GM23338 (cell line): Measurements from ENCODE around the gene ATP9A. TPM values are rescaled to one million over a fixed set of nuclear protein-coding genes. Genes with fewer than 3 reads are reported as not detected.

Source experiments
- ATAC-seq: fragments of 200-7000 bp; cut with Tn5 transposase; 3 replicates; pipeline ENCODE4 v1.9.1; 2020
- DNase-seq: peaks from one replicate; pipeline ENCODE4 v3.0.0-alpha.2; 2015; ENCODE audit warnings: low spot score
- H2AFZ ChIP-seq: fragments of 200-600 bp; sonication (generic); 2 replicates; pipeline ENCODE4 v1.8.0; 2016; ENCODE audit warnings: antibody characterized with exemption, mild to moderate bottlenecking, moderate library complexity
- H3F3A ChIP-seq: fragments of 200-600 bp; sonication (generic); replicated peaks from 2 replicates; pipeline ENCODE4 v1.8.0; 2017; ENCODE audit warnings: antibody characterized with exemption, mixed run types, low read depth
- H3K27ac ChIP-seq: fragments of 200-600 bp; sonication (generic); 2 replicates; pipeline ENCODE4 v1.6.1; 2016; ENCODE audit warnings: low read depth
- H3K27me3 ChIP-seq: fragments of 200-600 bp; sonication (generic); 2 replicates; pipeline ENCODE4 v1.8.0; 2016; ENCODE audit warnings: mild to moderate bottlenecking, mixed run types, moderate library complexity; ENCODE audit not compliant: insufficient read depth
- H3K36me3 ChIP-seq: fragments of 200-600 bp; sonication (generic); 2 replicates; pipeline ENCODE4 v1.8.0; 2016; ENCODE audit warnings: mild to moderate bottlenecking; ENCODE audit not compliant: insufficient read depth
- H3K4me1 ChIP-seq: fragments of 200-600 bp; sonication (generic); 2 replicates; pipeline ENCODE4 v1.8.0; 2016; ENCODE audit warnings: mild to moderate bottlenecking, moderate library complexity; ENCODE audit not compliant: insufficient read depth
- H3K4me2 ChIP-seq: fragments of 200-600 bp; sonication (generic); 2 replicates; pipeline ENCODE4 v1.7.1; 2017; ENCODE audit warnings: mixed run types
- H3K4me3 ChIP-seq: fragments of 200-600 bp; sonication (generic); 2 replicates; pipeline ENCODE4 v1.6.1; 2016; ENCODE audit warnings: mixed run types
- H3K79me2 ChIP-seq: fragments of 200-600 bp; sonication (generic); replicated peaks from 2 replicates; pipeline ENCODE4 v1.8.0; 2017; ENCODE audit warnings: mild to moderate bottlenecking; ENCODE audit not compliant: insufficient read depth
- H3K9me2 ChIP-seq: fragments of 200-600 bp; sonication (generic); 2 replicates; pipeline ENCODE4 v1.8.0; 2017; ENCODE audit not compliant: insufficient read depth
- H4K20me1 ChIP-seq: fragments of 200-600 bp; sonication (generic); replicated peaks from 2 replicates; pipeline ENCODE4 v1.8.0; 2017; ENCODE audit warnings: mild to moderate bottlenecking; ENCODE audit not compliant: insufficient read depth
- H3K27ac Mint-ChIP-seq: 2 replicates; pipeline ENCODE4 v1.8.0; 2020; ENCODE audit warnings: inconsistent platforms, mild to moderate bottlenecking, moderate library complexity, mixed read lengths
- H3K27me3 Mint-ChIP-seq: 3 replicates; pipeline ENCODE4 v1.8.0; 2022; ENCODE audit warnings: low read depth, mild to moderate bottlenecking, moderate library complexity, mixed read lengths, inconsistent platforms; ENCODE audit not compliant: insufficient read depth, poor library complexity
- H3K36me3 Mint-ChIP-seq: 3 replicates; pipeline ENCODE4 v1.8.0; 2021; ENCODE audit warnings: low read depth, mild to moderate bottlenecking, inconsistent platforms, moderate library complexity, mixed read lengths
- H3K4me1 Mint-ChIP-seq: 3 replicates; pipeline ENCODE4 v1.8.0; 2020; ENCODE audit warnings: mild to moderate bottlenecking, inconsistent platforms, mixed read lengths
- H3K4me3 Mint-ChIP-seq: 3 replicates; pipeline ENCODE4 v1.8.0; 2021; ENCODE audit warnings: moderate library complexity, mild to moderate bottlenecking, inconsistent platforms, mixed read lengths
- H3K9me3 Mint-ChIP-seq: 3 replicates; pipeline ENCODE4 v1.8.0; 2020; ENCODE audit warnings: moderate library complexity, mild to moderate bottlenecking, inconsistent platforms, mixed read lengths
- CREB1 ChIP-seq: fragments of 250-450 bp; sonication (Bioruptor Pico); IDR thresholded peaks from 2 replicates; pipeline ENCODE4 v1.5.0; 2020; ENCODE audit warnings: low read depth, mild to moderate bottlenecking, moderate library complexity
- CTCF ChIP-seq, 2 experiments: fragments of 200-600 bp in 1 of 2; sonication (generic) in 1 of 2; conservative IDR thresholded peaks; 2 replicates each; pipeline versions ENCODE4 v1.5.1 to v1.6.1; 2016 to 2017; ENCODE audit warnings: antibody characterized with exemption in 2 of 2, low read depth in 2 of 2, mild to moderate bottlenecking in 2 of 2, moderate library complexity in 1 of 2
- ETS1 ChIP-seq: IDR thresholded peaks from 2 replicates; pipeline ENCODE4 v1.6.1; 2016; ENCODE audit warnings: antibody characterized with exemption
- EZH2 ChIP-seq: fragments of 200-600 bp; sonication (generic); IDR thresholded peaks from one replicate; pipeline ENCODE4 v1.8.0; 2017; ENCODE audit warnings: antibody characterized with exemption, mild to moderate bottlenecking, low read depth; ENCODE audit not compliant: unreplicated experiment
- EZH2phosphoT487 ChIP-seq: fragments of 200-600 bp; sonication (generic); IDR thresholded peaks from one replicate; pipeline ENCODE4 v1.8.1; 2018; ENCODE audit warnings: antibody characterized with exemption; ENCODE audit not compliant: unreplicated experiment
- JUNB ChIP-seq: IDR thresholded peaks from one replicate; pipeline ENCODE4 v1.6.1; 2016; ENCODE audit warnings: antibody characterized with exemption; ENCODE audit not compliant: unreplicated experiment
- NANOG ChIP-seq: IDR thresholded peaks from 2 replicates; pipeline ENCODE4 v1.6.1; 2016; ENCODE audit warnings: antibody characterized with exemption, borderline replicate concordance
- POLR2AphosphoS5 ChIP-seq: IDR thresholded peaks from 2 replicates; pipeline ENCODE4 v1.6.1; 2016; ENCODE audit warnings: antibody characterized with exemption, low read depth
- REST ChIP-seq: IDR thresholded peaks from one replicate; pipeline ENCODE4 v1.6.1; 2018; ENCODE audit warnings: antibody characterized with exemption; ENCODE audit not compliant: unreplicated experiment
- STAT1 ChIP-seq: IDR thresholded peaks from one replicate; pipeline ENCODE4 v1.6.1; 2016; ENCODE audit warnings: antibody characterized with exemption; ENCODE audit not compliant: unreplicated experiment
- ZNF114 ChIP-seq: fragments of 250-450 bp; sonication (Bioruptor Pico); IDR thresholded peaks from 2 replicates; pipeline ENCODE4 v1.5.0; 2020; ENCODE audit warnings: mild to moderate bottlenecking, moderate library complexity
- ZNF331 ChIP-seq: fragments of 250-450 bp; sonication (Bioruptor Pico); IDR thresholded peaks from 2 replicates; pipeline ENCODE4 v1.5.0; 2020; ENCODE audit warnings: low read depth, mild to moderate bottlenecking, moderate library complexity
- ZNF462 ChIP-seq: fragments of 250-450 bp; sonication (Bioruptor Pico); IDR thresholded peaks from 2 replicates; pipeline ENCODE4 v1.5.0; 2020; ENCODE audit warnings: mild to moderate bottlenecking, moderate library complexity
- polyA plus RNA-seq: library from polyadenylated mRNA; unstranded; fragments of >200 nt; fragmentation: Nextera tagmentation; extraction: Ambion mirVana; gene quantifications from 2 replicates; pipeline ENCODE4 v1.2.1, GENCODE V29; 2016
- total RNA-seq: library from RNA; depleted of rRNA; stranded (reverse); fragments of >200 nt; shearing (Covaris generic); gene quantifications from 2 replicates; pipeline ENCODE4 v1.2.3, GENCODE V29; 2014

Gene ATP9A
- total and polyA plus RNA-seq, 2 experiments from 2014 or later, result 0.94 to 5.9 TPM

- Histone ChIP-seq H3K79me2 (no peaks in the 10 kb centered on the region), H3F3A (no peaks in the 10 kb centered on the region), H3K4me2 (no peak overlapping the region), H3K9me2 (no peaks in the 10 kb centered on the region), H3K4me3 (no peak overlapping the region), H3K27ac (no peak overlapping the region), H3K27me3 (no peaks in the 10 kb centered on the region), H4K20me1 (no peaks in the 10 kb centered on the region; the same call in 1 of the 2 replicates), H2AFZ (no peak overlapping the region), H3K4me1 (no peaks in the 10 kb centered on the region; the same call in 1 of the 2 replicates), H3K36me3 (no peaks in the 10 kb centered on the region)
- DNase-seq, result no peak
- no peak for ATAC-seq
- no peak for TF ChIP-seq ZNF462
- no peak for TF ChIP-seq POLR2AphosphoS5
- TF ChIP-seq CTCF (conservative IDR thresholded peaks at IDR 0.05; ENCODE audit: low read depth in 2 of 2), result no peak
- TF ChIP-seq REST, result no peak
- TF ChIP-seq ZNF114, result no peak
- no peak for TF ChIP-seq ZNF331 (CRISPR knock-in tag)
- TF ChIP-seq JUNB, result no peak
- no peak for TF ChIP-seq EZH2
- TF ChIP-seq ETS1, result no peak
- no peak for TF ChIP-seq STAT1
- no peak for TF ChIP-seq EZH2phosphoT487
- no peak for TF ChIP-seq CREB1 (CRISPR knock-in tag)
- no peak for TF ChIP-seq NANOG
- no peak overlapping the region for H3K27ac Mint-ChIP-seq
- no peaks in the 10 kb centered on the region for H3K27me3 Mint-ChIP-seq
- peaks cover 4% of the 10 kb centered on the region; the same call in 2 of the 3 replicates for H3K4me1 Mint-ChIP-seq
- H3K4me3 Mint-ChIP-seq, result no peak overlapping the region
- no peaks in the 10 kb centered on the region; the same call in 2 of the 3 replicates for H3K9me3 Mint-ChIP-seq
- H3K36me3 Mint-ChIP-seq, result no peaks in the 10 kb centered on the region; the same call in 2 of the 3 replicates
Observed at GRCh38 chr20:51747182-51747911, 20.8 kb downstream of the ATP9A start.
